PFSK-1 (cell line): Measurements from ENCODE around the gene PSG4.
"Not testable (repeated sequence)": the region's sequence is repeated elsewhere in the genome, so short reads cannot be mapped to it uniquely, and the experiment has no call there.

Experiments used
- FOXP2 ChIP-seq: optimal IDR thresholded peaks from 2 replicates; pipeline ENCODE3; 2011; ENCODE audit warnings: borderline replicate concordance, control low read depth, inconsistent platforms; ENCODE audit not compliant: insufficient read depth; ENCODE audit errors: extremely low read length, extremely low read depth
- POLR2AphosphoS5 ChIP-seq: IDR thresholded peaks from 2 replicates; pipeline ENCODE4 v1.6.1; 2012; ENCODE audit warnings: low read depth, mild to moderate bottlenecking, control low read depth, low read length, moderate library complexity
- TAF1 ChIP-seq: IDR thresholded peaks from 2 replicates; pipeline ENCODE4 v1.6.1; 2012; ENCODE audit warnings: low read length, control low read depth, borderline replicate concordance; ENCODE audit not compliant: insufficient read depth
- TF ChIP-seq, protein P1 (sequence below), 2 experiments: IDR thresholded peaks; 2 replicates each; pipeline versions ENCODE4 v1.6.1 to v1.8.0; 2011 to 2012; ENCODE audit warnings: low read depth in 2 of 2, low read length in 2 of 2, control low read depth in 1 of 2, inconsistent platforms in 1 of 2, mild to moderate bottlenecking in 1 of 2, moderate library complexity in 1 of 2; ENCODE audit not compliant: insufficient read depth in 1 of 2

DNA sequence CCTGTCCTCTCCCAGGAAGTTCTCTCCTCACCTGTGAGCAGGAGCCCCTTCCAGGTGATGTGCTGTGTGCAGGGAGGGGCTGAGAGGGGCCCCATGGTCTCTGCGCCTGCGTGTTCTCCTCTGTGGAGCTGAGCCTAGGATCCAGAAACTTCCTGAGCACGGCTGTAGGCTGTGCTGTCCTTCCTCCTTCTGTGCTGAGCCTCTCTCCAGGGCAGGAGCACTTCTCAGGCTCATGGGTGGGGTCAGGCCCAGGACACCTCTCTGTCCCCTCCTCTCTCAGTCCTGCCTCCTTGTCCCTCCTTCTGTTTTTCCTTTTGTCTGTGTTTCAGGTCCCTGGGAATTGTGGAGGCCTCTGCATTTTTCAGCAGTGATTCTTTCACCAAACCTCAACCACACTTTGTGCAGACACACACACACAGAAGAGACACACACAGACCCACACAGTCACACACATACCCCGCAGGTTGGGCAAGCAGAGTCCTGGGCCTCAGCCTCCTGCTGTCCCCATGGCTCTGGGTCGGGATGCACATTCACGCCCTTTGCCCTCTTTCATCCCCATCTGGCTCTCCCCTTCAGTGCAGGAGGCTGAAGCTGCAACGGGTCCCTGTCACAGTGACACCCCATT lies 19.0 kb downstream of the PSG4 start, which contains the start of gene PSG5:
- not testable (repeated sequence) for TF ChIP-seq TAF1, POLR2AphosphoS5, FOXP2
- TF ChIP-seq, protein P1, sequence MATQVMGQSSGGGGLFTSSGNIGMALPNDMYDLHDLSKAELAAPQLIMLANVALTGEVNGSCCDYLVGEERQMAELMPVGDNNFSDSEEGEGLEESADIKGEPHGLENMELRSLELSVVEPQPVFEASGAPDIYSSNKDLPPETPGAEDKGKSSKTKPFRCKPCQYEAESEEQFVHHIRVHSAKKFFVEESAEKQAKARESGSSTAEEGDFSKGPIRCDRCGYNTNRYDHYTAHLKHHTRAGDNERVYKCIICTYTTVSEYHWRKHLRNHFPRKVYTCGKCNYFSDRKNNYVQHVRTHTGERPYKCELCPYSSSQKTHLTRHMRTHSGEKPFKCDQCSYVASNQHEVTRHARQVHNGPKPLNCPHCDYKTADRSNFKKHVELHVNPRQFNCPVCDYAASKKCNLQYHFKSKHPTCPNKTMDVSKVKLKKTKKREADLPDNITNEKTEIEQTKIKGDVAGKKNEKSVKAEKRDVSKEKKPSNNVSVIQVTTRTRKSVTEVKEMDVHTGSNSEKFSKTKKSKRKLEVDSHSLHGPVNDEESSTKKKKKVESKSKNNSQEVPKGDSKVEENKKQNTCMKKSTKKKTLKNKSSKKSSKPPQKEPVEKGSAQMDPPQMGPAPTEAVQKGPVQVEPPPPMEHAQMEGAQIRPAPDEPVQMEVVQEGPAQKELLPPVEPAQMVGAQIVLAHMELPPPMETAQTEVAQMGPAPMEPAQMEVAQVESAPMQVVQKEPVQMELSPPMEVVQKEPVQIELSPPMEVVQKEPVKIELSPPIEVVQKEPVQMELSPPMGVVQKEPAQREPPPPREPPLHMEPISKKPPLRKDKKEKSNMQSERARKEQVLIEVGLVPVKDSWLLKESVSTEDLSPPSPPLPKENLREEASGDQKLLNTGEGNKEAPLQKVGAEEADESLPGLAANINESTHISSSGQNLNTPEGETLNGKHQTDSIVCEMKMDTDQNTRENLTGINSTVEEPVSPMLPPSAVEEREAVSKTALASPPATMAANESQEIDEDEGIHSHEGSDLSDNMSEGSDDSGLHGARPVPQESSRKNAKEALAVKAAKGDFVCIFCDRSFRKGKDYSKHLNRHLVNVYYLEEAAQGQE (IDR thresholded peaks at IDR 0.05; ENCODE audit: insufficient read depth in 1 of 2, low read depth in 2 of 2, low read length in 2 of 2) = not testable (repeated sequence)
